DMS79 (cell line): ENCODE data around the gene RAPGEF1.

Experiments used
- DNase-seq: peaks from one replicate; lab custom pipeline; 2025; lab: John Stamatoyannopoulos, UW

RAPGEF1 gene

DNA sequence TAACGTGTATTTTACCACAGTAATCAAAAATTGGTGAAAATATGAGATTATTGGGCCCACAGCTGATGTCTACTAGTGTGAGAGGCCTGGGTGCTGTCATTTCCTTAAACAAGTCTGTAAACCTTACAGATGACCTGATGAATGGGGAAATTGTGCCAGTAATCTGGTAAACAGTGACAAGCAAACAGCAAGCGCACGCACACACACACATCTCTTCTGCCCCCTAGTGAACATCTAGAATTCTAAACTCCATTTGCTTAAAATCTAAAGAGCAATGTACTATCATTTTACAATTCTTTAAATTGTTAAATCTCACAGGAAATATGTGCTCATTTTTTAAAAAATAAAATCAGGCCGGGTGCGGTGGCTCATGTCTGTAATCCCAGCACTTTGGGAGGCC is 7.5 kb upstream of the RAPGEF1 start:
- DNase-seq = no peak

DNA sequence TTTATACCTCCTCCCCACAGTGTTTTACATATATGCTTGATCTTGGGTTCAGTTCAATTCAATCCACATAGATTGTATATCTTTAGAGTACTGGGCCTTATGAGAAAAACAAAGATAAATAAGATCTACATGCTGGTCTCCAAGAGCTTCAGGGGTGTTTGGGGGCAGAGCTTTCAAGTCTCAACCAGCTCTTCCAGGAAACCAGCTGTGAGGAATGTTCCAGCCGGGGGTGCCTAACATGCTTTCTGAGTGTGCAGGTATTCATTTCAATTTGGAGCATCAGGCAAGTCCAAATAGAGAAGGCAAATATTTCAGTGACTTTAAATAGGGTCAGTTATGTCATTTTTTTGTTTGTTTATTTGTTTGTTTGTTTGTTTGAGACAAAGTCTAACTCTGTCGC is 5.7 kb upstream of the RAPGEF1 start:
- no peak for DNase-seq

DNA sequence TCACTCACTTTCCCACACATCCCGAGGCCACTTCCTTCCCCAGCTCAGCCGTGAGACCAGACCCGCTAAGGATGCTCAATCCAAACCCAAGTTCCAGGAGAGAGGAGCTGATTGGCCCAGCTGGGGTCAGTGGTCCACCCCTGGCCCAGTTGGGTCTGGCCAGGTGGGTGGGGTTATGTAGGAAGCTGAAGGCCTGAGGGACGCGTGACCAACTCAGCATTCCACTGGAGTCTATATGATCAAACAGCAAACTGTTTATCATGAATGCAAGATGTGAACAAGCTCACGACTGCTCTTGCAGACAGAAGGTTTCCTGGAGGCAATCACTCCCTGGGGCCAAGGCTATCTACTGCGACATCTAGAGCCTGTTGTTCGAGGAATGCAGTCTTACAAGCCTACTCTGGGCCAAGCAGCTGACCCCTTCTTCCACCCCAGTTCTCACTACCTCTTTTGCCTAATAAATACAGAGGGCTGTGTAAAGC is 4.9 kb upstream of the RAPGEF1 start:
- no peak for DNase-seq

DNA sequence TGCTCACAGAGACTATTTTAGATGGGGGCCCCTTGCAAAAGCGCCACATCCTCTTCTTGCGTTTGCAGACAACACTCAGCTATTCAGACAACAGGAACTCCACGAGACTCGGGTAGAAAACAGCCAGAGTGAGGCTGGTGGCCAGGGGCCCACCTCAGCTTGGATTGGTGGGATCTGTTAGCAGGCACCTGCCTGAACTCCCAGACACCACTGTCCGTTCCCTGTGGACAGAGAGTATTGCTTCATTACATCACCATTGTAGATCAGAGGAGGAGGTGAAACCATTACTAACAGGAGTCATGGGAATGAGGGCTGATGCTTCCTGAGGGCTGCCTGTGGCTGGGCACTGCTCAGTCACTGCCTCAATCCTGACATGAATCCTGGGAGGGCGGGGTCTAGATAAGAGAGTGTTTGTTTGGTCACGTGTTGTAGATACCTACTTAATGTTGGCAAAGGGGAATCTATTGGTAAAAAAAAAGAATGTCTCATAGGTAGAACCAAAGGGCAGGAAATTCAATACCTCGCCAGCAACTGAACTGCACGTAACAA is 4.4 kb upstream of the RAPGEF1 start:
- DNase-seq = no peak

DNA sequence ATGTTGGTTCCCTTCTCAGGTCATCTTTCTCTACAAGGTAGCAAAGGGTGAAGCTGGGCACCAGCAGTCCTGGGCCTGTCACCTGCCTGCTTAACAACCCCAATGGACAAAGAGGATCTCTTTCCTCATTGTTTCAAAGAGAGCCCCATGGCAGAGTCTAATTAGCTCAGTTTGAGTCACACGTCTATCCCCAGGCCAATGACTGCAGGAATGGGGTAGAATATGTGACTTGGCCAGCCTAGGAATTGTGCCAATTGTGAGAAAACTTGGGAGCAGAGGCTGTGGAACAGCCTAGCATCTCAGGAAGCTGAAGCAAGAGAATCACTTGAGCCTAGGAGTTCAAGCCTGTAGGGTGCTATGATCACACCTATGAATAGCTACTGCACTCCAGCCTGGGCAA is 3.6 kb upstream of the RAPGEF1 start:
- no peak for DNase-seq

DNA sequence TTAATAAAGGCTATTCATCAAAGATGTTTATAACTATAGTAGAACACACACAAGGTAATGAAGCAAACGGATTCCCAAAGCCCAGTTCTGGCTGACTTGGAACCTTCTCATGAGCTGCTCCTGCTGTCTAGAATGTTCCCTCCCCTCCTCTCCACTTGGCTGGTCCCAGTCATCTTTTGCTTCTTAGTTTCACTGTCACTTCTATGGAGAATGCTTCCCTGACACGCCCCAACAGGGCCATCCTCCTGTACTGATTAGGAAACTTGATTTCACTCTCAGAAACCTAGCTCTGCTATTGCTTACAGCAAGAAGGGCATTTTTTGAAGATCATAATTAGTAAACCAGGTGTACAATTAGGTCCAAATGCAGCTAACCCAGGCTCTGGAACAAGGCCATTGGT is 3.2 kb upstream of the RAPGEF1 start:
- DNase-seq = no peak

DNA sequence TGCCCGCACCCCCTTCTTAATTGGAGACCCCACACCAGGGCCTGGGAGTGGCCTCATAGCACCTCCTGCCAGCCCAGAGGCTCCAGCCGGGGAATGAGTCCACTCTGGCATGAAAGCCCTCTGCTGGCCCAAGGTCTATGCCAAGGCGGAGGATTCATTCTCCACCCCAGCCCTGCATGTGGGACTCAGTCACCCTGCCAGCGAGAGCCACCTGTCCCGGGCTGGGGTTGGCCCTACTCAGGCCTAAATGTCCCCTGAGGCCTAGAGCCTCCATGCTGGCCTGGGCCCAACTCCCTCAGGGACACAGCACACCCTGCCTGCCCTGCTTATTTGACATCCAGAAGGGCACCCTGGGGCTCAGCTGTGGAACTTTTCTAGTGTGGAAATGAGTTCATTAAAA is 1.0 kb upstream of the RAPGEF1 start:
- no peak for DNase-seq

DNA sequence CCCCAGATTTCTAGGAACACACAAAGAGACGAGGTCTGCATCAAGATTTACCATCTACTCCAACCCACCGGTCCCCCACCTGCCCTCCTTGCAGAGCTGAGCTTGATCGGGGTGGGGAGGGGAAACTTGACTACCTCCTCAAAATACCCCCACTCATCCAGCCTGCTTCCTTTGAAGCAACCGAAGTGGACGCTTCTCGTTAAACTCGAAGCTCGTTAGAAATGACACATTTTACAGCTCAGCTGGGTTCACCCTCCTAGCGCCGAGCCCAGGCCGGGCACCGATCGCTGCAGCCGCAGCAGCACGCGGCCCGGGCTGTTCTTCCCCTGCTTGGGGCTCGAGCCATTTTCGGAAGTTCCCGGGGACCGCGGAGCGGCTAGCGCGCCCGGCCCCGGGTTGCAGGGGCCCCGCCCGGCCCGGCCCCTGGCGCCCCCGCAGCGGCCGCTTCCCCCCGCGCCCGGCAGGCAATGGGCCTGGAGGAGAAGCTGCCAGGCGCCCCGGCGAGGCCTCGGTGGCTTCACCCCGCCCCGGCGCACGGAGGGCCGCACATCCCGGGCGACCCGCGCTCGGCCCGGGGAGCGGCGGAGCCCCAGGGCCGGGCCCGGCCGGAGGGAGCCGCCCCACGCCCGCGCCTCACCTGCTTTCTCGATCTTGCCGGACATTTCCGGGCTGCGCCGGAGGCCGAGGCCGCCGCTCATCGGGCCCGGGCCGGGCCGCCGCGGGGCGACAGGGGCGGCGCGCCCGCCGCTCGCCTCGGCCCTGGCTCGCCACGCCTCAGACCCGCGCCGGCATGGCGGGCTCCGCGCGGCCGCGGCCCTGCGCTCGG is 530 bp downstream of the RAPGEF1 start:
- peak; percentile 28 for DNase-seq

DNA sequence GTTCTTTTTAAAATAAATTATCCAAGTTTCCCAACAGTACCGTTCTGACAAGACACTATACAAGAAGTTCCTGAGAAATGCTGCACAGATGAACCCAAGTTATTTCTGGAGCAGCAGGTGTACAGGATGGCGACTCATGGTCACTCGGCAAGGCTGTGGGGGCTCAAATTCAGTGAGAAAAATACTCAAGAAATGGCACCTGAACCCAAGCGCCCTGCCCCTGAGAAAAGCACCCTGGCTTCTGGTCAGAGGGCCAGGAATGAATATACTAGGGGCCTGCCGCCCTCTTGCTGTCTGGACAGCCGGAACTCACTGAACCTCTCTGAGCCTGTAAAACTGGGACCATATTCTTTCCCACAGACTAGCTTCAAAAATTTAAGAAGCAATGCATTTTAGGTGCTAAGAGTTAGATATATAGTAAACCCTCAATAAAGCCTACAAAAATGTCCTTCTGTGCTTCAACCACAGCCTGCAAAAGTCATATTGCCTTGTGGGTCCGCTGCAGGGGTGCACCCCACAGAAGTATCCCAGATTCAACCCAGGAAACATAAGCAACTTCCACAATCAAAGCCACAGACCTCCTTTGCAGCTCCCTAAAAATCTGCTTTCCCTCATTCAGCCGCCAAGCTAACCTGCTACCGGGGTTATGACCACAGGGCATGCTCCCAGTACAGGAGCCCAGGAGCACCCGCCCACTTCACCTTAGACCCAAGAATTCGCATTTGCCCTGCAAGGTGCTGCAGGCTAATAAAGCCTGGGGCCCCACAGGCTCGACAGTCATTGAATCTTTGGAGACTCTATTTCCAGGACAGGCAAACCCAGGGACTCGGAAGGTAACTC is 1.4 kb downstream of the RAPGEF1 start:
- DNase-seq = no peak

DNA sequence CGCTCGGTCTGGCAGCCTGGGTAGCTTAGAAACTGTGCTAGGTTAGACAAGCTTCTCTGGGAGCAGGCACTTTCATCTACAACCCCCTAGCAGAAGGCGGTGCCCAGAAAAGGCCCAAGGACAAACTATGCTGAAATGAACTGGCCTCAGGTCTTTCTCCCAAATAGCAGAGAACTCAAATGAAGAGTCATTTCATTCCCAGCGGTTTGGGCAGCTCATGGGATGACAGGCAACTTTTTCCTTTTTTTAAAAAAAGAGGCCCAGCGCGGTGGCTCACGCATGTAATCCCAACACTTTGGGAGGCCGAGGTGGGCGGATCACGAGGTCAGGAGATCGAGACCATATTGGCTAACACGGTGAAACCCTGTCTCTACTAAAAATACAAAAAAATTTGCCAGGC is 2.5 kb downstream of the RAPGEF1 start:
- DNase-seq = no peak

DNA sequence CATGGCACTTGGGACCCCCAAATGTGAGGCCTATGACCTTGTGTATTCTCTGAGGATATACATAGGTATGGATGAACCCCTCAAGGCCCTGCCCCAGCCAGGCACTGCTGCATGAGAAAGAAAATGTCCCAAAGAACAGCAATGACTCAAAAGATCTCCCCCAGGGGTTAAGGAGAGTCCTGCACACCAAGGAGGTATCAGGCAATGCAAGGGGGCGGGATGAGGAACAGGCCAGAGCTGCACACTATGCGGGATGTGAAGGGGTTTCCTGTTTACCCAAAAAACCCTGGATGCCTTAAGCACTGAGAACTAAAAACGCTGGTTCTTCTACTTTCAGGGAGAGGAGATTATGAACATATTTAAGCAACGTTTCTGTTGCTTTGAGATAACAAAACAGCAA is 3.4 kb downstream of the RAPGEF1 start:
- no peak for DNase-seq

DNA sequence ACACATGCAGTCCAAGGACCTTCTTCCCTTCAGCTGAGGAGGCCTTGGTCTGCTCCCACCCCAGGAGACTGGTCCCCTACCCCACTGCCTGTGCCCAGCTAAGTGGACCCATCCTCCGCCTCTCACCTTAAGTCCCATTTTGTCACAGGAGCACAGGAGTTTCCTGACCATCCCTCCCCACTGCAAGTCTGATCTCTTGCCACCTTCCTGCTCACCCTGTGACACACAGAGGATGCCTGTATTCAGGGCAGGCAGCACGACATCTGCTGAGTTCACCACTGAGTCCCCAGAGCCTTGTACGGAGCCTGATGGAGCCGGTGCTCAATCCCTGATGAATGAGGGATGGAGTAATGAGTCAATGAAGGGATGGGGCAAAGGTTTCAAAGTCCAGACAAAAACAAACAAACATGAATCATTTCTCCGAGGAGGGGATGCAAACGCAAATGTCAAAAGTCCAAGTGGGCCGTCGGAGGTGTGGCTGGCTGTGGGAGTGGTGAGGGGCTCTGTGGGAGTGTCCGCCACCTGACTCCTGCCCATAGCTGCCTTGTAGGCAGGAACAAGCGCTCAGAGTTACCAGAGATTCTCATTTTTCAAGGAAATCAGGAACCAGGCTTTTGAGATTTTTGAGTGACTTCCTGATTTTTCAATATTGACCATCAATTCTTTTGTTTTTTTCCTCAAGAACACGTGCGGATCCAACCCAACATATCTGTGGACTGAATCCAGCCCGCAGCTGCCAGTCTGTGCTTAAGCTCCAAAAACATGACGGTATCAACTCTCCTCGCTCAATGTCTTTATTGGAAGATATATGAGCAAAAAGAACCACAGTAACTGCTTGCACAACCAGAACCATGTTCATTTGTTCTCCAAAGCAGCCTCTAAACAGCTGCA is 4.4 kb downstream of the RAPGEF1 start:
- no peak for DNase-seq

DNA sequence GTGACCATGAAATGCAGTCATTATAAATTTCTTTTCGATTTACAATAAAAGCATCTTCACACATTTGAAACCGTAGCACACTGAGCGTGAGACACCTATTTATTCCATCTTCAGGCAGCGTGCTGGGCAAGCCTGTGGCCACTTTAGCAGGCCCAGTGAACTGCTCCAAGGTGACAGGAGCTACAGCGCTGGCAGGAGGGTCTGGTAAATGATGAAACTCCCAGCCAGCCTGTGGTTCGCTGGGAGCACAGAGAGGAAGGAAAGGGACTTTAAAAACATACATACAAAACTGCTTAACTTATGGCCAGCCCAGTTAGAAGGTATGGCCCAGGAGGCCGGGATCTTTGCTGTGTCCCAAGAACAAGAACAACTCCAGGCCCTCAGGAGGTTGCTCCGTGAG is 5.1 kb downstream of the RAPGEF1 start:
- no peak for DNase-seq

DNA sequence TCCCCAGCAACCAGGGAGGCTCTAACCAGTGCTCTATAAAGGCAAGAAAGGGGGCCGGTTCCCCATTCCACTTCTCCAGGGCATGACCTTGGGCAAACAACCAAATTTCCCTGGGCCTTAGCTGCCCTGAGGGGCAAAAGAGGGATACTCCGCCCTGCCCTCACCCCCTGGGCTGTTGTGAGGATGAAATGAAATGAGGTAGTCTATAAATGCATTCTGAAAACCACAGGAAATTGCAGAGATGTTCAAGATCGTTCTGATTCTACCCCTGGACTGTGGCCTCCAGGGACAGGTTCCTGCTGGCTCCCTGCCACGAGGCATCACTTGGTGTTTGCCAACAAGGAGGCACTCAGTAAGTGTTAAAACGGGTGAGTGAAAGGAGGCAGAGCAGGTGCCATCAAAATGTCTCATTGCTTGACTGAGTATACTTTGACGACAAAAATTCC is 5.7 kb downstream of the RAPGEF1 start:
- DNase-seq = peak; percentile 76

DNA sequence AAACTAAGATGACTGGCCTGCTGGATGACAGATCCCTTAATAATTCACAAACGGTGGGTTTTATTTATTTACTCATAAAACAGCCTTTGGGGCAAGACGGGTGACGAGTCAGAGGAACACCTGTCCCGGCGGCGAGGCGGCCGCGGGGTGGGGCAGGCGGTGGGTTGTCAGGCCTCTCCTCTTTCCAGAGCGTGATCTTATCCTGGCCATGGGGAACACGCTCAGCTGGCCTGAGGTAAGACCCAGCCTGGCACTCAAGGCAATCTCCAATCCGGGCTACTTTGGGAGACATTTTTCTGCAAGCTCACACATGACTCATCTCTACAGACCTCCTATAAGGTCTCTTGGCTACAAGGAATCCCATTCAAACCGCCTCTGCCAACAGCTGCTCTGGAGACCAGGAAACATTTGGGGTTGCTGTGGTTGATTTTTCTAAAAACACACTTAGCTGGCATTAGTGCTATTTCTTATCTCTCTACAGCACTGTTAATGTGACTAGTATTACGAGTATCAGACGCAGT is 6.3 kb downstream of the RAPGEF1 start:
- peak; percentile 88 for DNase-seq

DNA sequence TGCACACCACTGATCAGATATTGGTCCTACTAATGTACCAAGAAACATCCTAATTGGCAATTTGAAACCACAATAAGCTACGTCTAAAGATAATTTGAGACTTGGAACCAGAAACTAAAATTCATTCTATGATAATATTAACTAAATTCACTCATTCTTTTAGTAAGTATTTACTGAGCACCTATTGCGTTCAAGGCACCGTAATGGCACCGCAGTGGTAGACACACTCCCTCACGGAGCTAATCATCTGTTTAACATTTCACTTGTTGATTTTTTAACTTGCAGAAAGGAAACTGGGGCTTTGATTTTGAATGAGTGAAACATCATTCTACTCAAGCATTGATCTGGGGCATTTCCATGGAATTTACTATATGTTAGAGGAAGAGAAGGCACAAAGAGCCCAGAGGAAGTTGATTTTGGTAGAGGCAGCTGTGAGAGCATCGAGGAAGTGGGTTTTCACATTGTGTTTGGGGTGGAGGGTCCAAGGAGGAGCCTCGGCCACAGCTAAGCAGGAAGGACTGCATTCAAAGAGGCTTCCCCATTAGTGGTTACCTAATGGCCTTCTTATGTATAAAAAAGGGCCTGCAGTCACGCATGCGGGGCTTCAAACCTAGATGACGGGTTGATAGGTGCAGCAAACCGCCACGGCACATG is 7.1 kb downstream of the RAPGEF1 start:
- DNase-seq = peak; percentile 42

DNA sequence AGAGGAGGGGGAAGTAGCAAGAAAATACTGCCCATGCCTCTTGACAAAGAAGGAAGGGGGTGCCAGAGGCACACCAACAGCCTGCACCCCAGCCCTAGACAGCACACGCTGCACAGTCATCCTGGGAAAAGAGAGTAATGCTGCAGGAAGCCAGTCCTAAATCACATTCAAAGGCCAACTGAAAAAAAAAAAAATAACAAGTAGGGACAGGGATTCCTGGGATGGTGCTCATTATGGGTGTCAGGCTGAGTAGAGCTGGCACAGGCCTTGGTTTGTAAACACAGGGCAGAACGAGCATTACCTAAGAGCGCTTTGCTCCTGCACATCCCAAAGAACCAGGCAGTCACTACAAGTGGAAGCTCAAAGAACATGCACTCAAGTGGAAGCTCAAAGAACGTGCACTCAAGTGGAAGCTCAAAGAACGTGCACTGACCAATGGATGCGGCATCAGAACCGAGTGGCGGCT is 7.8 kb downstream of the RAPGEF1 start:
- peak; percentile 83 for DNase-seq

DNA sequence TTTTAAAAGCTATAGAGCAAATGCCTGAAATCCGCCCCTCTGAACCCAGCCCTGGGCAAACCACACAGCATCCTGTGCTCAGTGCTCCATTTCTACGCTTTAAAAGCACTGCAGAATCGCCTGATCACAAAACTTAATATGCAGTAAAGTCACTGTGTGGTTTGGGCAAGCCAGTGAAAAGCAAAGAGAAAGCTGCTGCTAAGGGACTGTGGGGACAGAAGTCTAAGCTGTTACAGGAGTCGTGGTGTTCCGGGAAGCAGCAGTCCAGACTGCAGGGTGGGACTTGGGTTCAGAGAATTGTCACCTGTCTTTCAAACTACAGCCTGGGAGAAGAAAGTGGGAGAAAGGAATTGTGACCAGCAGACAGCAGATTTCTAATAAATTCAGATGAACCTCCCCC is 8.2 kb downstream of the RAPGEF1 start:
- DNase-seq = no peak

DNA sequence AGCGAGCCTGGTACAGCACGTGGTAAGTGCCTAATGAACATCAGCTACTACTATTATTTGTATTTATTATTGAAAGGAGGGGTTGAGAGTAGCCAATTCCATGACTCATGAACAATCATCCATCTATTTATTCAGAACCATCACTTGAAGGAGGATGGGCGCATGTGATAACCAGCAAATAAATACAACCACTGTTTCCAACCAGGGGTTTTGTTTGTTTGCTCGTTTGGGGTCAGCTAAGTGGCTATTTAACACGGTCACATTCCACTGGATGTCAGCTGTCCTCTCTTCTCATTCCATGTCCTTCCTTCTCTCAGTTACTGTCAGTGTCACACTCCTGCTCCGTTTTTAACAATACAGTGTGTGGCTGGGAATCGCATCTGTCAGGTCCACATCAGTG is 8.6 kb downstream of the RAPGEF1 start:
- DNase-seq = peak; percentile 10

DNA sequence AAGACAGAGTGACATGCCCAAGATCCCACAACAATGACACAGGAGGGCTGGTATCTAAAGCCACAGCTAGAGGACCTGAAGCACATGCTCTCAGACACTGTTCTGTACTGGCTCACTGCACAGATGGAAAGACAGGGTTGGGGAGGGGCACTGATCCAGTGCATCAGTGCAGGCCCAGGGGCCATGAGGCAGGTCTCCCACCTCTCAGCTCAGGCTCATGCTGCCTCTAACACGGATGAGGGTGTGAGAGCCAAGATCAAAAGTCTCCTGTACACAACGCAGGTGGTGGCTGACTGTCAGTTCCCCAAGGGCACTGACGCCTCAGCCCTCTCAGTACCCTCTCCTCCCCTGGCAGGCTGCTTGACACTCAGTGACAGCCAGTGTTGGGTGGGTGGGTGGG is 10.9 kb downstream of the RAPGEF1 start:
- DNase-seq = no peak

DNA sequence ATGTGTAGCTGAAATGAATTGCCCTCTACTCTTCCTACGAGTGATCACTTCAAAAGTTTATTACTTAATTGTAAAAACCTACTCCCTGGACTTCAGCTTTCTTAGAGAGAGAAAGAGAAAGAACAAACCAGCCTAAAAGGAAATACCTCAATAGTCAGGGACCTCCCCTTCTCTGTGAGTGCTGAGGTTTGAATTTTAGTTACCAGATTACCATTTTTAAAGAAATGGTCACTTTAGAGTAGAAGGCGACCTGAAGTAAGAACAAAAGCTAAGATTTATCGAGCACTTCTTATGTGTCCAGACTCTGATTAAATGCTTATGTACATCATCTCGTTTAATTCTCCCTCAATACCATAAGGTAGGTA is 11.3 kb downstream of the RAPGEF1 start:
- DNase-seq = no peak
